ENCODE results near the gene NAV2.
"Not testable (repeated sequence)": the region's sequence is repeated elsewhere in the genome, so short reads cannot be mapped to it uniquely, and the experiment has no call there.

Gene NAV2

DNA sequence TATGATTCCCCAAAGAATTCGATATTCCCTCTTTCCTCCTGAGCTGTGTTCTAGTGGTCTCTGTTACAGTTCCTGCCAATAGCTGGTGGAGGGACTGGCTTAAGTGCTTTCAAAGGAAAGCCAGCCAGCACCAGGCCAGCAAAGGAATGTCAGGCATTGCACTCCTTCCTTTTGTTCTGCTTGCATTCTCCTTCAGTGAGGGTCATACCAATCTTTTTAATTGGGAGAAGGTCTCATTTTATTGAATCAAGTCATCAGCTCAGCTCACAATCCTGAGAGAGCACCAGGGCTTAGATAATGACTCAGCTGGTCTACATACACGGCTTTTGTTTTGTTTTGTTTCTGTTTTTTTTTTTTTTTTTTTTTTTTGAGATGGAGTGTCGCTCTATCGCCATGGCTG is 222.9 kb downstream of the NAV2 start:
- DNase-seq, result peak; percentile 31

DNA sequence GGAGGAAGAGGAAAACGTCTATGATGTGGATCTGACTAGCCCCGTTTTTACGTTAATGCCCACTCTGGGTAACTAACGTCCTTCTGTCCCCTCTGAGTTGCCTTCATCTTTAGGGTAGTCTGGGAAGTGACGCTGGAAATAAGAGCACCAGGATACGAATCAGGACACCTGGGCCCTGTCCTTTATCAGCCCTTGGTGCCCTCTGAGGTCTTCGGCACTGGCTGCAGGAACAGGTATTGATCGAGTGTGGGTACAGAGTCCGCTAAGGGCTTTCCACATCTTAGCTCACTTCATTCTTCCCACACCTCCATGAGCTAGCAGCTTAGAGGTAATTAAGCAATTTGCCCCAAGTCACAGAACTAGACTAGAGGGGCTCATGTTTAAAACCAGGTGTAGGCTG is 223.8 kb downstream of the NAV2 start:
- DNase-seq, result no peak

DNA sequence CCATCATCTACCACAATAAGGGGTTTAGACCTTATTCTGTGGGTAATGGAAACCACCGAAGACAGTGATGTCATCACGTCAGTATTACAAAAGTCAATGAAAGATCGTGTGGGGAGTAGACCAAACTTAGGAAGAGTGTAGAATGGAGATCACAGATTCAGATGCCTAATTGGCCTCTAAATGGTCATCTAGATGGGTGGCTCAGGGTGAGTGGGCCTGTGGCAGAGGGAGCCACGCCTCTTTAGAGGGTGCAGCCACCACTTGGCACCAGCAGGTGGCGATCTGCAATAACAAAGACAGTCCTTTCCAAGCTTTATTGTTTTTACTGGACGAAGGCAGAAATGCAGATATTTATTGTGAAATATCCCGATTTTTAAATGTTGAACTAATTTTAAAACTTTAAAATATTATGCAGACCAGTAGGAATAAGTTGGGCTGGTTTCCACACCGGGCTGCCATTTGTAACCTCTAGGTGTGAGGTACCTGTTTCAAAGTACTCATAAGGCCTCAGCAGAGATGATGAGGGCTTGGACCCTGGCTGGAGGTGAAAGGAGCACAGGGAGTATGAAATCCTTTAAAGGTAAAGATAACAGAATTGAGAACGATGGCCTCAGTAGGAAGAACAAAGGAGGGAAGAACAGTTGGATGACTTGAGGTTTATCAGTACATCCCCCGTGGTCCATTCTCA is 225.7 kb downstream of the NAV2 start:
- DNase-seq, result peak; percentile 24

DNA sequence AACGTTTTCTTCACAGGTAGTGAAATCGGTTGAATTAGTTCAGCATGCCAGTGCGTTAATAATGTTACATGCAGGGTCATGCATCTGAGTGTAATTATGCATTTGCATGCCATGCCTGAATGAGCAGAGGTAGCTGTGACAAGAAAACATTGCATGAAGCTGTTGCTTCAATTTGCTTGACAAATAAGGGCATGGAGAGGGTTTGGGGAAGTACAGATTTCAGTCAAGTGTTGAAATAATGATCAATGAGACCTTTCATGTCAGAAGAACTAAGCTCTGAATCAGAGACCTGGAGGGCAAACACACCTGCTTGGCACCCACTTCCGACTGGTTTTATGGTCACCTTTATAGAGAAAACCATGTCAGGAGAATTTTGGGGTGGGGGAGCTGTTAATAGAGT is 226.2 kb downstream of the NAV2 start:
- no peak for DNase-seq

DNA sequence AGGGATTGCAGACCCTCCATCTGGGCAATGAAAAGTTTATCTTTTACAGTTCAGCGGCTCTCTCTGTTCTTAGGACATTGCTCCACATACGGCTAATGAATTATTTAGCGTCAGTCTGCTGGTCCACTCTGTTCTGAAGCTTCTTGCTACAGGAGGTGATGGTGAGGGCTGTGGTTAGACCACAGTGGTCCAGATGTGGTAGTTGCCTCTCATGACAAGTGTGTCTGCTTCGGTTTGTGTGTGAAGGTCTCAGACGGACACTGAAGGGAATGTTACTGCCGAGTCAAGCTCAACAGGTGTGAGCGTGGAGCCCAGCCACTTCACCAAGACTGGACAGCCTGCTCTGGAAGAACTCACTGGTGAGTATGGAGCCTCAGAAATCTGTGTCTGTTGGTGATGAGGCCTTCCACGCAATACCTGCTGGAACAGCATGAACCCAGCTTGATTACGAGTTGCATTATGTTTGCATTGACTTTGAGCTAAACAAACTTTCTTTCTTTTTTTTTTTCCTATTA is 226.8 kb downstream of the NAV2 start:
- no peak for DNase-seq

DNA sequence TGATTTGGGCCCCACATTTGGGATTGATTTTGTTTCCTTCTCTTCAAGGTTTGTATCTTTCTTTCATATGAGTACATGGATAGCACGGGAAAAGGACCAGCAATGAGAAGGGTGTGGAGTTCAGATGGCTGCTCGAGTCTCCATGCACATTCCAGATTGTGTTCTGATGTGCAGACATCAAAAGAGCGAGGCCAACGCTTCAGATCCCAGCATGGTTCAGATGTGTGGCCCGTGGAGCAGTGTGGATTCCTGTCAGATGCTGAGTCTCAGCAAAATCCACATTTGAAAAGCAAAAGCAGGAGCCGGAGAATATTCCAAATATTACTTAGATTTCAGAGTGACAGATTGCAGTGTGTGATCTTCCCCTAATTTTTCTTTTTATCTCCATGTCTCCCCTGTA is 228.2 kb downstream of the NAV2 start:
- DNase-seq, result no peak

DNA sequence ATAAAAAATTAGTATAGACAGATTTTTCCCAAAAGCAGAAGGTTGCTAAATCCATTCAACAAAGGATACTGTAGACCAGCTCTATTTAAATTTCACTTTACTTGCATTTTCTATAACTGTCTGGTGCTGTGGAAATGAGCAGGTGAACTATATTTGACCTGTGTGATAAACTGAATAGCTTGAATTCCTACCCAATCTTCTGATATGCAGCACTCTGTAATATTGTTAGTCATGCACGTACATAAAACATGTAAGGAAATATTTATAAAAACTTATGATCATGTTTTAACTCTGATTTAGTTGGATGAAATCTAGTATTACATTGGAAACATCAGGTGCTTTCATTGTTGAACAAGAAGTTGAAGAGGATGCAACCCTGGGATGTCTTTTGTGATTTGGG is 234.0 kb downstream of the NAV2 start:
- DNase-seq, result peak; percentile 57

DNA sequence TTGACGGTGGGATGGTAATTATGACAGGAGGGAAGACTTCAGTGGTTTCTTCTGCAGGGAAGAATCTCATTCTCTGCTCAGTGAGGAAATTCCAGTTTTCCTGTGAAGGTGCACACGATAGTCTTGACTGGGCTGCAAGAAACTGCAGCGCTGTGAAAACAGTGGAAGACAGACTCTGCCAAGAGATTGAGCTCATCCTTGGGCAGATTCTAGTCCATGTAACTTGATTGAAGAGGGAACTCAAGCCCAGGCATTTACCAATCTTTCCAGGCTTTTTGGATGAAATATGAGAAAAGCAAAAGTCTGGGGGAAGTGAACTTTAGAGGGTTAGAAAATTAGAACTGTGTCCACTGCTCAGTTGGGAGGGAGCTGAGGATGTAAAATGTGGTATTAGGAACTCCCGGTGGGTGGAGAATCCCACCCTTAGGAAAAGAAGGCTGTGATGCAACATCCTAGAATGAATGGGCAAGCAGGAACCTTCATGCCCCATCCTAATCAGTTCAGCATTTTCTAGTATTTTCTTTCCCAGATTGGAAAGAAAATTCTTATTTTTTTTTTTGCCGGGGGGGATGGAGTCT is 235.0 kb downstream of the NAV2 start:
- no peak for DNase-seq

DNA sequence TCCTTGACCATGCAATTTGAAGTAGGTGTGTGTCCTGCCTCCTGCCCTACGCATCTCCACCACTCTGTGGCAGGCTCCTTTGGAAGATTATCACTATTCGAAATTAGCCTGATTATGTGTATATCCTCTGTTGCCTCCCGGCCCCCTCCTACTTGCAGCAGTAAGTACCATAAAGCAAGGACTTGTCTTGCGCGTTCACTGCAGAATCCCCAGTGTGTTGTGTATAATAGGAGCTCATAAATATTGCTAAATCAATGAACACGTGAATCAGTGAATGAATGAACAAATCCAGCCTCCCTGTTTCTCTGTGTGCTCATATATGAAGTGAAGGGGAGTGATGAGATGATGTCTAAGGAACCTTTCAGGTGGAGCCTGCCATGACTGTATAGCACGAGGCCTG is 237.0 kb downstream of the NAV2 start:
- no peak for DNase-seq

DNA sequence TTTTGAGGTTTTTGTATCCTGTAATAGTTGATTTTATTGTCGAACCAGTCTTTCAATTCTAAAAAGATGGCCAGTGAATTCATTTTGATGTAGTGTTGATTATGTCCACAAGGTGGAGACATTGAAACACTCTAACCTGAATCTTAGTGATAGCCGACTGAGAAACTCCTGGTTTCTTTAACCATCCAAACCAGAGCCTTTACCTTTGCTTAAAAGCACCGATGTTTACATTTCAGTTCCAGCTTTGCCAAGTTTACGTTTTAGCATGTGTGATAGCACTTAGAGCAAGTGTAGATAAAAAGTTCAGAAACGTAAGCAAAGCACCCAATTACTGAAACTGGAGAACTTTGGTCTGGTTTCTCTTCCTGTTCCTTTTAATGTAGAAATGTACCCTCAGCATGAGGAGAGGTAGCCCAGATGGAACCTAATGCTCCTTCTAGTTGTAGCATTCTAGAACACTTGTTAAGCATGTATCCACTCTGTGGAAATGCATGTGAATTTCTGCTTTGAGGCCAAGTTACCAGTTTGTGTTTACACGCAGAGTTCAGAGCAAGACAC is 239.0 kb downstream of the NAV2 start:
- DNase-seq, result peak; percentile 39

DNA sequence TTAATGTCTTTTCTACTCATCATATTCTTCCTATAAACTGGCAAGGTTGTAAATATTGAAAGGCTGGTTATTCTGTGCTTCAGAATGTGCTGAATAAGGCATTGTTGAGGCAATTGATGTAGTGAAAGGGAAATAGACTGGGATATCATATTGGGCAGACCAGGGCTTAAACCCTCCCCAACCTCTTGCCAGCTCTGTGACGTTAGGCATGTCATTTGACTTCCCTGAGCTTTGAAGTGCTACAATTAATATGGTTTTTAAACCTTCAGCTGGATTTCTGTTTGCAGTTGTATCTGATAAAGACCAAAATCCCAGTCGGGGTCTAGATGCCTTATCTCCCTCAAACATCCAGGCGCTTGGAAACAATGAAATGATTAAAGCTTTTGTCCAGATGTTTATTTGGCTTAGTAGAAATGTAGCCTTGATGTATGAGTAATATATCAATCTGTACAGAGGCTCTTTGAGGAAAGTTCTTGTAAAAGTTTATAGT is 239.5 kb downstream of the NAV2 start:
- no peak for DNase-seq

DNA sequence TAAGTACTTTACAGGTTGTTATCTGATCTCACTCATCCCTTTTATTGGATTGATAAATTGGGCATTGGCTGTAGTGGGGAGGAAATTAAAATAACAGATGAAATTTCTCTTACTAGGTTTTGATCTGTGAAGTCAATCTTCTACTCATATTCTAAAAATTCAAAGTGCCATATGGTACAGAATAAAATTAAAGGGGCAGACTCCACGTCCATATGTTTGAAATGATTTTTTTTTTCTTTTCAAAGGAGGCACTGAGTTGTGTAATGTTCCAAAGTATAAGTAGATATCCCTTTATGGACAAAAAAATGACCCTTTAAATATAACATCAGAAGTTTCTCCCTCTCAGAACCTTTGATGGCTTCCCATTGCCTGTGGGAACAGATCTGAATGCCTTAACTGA is 240.3 kb downstream of the NAV2 start:
- no peak for DNase-seq

DNA sequence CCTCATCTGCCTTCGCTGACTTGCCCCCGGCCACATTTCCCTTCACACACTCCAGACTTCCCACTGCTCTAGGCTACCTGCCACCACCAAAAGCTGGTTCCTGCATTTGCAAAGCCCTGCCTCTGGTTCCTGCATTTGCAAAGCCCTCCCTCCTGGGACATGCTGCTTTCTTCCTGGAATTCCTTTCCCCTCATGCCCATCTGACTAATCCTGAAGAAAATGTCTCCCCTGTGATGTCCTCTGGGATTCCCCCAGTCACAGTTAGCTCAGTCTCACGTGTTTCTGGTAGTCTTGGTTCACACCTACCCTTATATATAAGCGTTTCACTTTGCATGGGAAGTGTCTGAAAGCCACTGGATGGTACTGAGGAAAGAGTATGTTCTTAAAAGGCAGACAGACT is 240.7 kb downstream of the NAV2 start:
- peak; percentile 64 for DNase-seq

DNA sequence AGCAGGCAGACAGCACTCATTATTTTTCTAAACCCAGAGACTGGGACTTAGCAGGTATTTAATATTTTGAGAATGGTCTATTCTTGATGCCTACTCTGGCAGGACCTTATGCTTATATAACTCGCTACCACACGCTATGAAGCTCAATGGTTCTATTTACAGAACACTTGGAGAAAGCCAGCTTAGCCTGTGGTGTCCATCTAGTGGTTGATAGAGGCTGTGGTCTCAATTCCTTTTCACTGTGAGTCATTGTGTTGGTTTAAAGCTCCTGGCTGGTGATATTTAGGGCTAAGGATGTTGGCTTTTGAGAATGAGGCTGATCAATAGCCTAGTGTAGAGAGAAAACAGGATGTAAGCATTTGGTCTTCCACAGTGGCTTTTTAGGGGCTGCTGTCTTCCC is 241.3 kb downstream of the NAV2 start:
- DNase-seq, result peak; percentile 65

DNA sequence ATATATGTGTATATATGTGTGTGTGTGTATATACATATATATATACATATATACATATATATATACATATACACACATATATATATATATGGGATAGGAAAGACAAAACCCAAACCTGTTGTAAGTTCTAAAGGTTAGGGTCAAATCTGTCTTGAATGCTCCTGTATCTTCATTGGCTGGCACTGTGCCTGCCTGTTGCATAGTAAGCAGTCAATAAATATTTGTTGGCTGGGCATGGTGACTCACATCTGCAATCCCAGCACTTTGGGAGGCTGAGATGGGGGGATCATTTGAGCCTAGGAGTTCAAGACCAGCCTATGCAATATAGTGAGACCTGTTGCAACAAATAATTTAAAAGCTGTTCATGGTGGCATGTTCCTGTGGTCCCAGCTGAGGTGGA is 242.3 kb downstream of the NAV2 start:
- DNase-seq, result peak; percentile 25

DNA sequence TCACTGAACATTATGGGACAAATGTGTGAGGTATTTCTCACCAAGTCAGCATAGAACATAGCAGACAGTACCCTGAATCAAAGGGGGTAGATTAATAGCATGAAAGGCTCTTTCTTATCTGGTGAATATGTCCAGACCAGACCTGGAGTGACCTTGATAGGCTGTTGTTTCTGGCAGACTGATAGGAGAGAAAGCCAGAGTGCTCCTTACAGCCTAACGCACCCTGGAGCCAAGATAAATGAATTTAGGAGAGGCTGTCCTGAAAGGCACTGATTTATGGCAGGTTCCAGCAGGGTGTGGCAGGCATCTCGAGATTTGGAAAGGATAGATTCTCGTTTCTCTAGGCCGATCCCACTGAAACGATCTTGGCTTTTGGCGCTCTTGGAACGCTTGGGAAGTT is 243.0 kb downstream of the NAV2 start:
- peak; percentile 30 for DNase-seq

DNA sequence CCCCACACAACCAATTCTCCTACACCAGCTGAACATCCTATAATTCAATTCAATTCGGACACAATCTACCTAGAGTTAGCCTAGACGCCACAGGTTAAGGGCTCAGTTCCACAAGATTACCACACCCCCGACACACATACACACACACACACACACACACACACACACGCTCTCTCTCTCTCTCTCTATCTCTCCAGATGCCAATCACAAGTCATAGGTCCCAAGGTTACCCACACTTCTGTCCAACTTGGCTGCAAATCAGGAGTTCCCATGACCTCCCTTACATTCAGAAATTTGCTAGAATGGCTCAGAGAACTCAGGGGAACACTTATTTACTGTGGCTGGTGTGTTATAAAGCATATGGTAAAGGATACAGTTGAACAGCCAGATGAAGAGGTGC is 243.6 kb downstream of the NAV2 start:
- no peak for DNase-seq

DNA sequence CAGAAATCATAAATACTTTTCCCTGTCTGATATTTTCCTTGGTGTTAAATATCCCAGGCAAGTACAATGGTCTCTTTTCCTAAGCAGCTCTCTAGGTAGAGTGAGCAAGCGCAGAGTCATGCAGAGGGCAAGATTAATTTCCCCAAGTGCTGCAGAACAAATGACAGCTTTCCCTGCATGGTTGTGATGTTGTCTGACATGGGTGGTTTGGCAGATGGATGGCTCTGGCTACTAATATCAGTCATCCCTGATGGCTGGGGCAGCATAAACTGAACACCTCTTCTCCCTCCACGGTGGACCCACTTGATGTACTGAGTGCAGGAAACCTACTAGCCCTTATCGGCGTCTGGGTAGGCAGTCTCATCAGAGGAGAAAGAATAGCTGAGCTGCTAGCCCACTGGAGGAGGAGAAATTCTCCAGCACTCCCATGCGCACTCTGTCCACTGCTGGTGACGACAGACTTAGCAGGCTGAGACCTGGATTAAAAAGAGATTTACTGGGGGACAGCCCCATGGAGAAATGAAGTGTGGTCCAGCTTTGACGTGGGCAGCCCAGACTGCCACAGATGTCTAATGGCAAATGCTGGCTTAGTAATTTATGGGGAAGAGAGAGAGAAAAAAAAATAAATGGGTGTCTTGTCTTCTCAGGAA is 244.8 kb downstream of the NAV2 start:
- DNase-seq, result no peak

DNA sequence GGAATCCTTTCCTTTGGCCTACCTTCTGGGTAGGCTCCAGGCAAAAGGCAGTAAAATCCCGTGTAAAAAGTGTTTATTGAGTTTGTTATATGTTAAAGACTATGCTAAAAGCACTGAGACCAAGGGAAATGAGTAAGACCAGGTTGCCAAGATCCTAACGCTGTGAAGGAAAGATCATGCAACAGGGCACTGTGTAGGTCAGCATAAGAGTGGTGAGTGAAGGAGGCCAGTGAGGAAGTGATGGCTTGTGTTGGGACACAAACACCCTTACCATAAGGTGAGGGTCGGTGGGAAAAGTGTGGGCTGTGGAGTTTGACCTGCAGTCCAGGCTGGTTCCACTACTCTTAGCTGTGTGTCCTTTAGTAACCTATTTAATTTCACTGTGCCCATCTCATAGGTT is 245.6 kb downstream of the NAV2 start:
- no peak for DNase-seq

DNA sequence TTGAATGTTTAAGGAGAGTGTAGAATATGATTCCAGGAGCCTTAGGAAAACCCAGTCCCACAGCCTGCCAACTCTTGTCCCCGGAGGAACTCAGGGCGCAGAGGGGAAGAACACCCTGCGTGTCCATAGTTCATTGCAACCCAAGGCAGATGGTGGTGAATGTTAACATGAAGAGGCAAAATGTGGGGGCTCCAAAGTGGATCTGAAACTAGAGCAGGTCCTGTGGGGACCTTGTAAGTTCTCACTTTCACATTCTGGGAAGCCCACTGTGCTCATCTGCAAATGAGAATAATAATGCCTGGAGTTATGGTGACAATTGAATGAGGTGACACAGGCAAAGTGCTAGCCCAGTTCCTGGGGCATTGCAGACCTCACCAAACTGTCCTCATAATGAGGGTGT is 246.6 kb downstream of the NAV2 start:
- DNase-seq, result no peak

DNA sequence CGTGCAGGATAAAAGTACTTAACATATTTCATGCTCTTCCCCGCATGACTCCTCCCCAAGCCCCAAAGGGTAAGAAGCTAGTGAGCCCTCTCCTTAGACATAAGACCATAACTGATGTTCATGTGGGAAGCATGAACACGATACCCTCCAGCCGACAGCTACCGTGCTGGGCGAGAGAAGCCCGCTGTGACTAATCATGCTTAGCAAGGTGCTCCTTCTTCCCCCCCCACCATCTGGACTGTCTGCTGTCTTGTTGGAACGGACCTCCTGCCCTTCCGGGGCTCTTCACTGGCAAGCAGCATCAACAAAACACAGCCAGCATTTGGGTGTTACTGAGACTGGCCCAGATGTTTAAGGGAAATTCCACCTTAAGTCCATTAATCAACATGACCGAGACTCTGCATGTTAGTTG is 247.0 kb downstream of the NAV2 start:
- DNase-seq, result no peak

DNA sequence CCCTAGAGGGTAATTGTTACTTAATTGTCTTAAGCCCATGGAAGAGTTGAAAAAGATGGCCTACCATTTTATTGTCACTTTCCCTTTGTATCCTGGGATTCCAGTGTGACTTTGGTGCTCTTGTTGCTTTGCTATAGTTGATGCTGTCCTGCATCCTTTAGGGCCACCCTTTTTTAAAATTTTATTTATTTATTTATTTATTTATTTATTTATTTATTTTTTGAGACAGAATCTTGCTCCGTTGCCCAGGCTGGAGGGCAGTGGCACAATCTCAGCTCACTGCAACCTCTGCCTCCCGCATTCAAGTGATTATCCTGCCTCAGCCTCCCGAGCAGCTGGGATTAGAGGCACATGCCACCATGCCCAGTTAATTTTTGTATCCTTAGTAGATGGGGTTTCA is 247.8 kb downstream of the NAV2 start:
- DNase-seq, result not testable (repeated sequence)

DNA sequence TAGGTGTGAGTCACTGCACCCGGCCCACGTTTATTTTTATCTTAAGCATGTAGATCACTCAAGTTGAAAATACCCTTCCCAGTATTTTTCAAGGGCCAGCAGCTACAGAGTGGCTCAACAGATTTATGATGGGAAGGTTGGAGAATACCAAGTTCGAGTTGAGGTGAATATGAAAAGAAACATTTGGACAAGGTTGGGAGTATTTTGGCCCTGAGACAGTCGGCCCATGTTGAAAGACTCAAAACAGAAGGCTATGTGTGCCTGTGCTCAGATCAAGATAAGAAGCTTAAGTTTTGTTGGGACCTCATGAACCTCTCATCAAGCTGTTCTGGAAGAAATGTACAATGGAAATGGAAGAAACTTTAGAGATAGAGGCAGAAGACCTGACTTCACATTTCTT is 248.6 kb downstream of the NAV2 start:
- DNase-seq, result no peak

Measured in NCI-H226 (cell line).